IPS-15b (cell line): ENCODE measurements around the gene SLC43A2.
A peak's percentile ranks its signal among the peaks of the same experiment; 100 is the strongest.

ENCODE experiments used
- H3K27me3 ChIP-seq: one replicate; pipeline ENCODE4 v1.6.1; 2013; ENCODE audit warnings: low read length; ENCODE audit not compliant: control insufficient read depth, insufficient read depth
- H3K36me3 ChIP-seq: one replicate; pipeline ENCODE4 v1.6.1; 2013; ENCODE audit warnings: low read length; ENCODE audit not compliant: control insufficient read depth, insufficient read depth
- H3K4me1 ChIP-seq: one replicate; pipeline ENCODE4 v1.6.1; 2013; ENCODE audit warnings: mild to moderate bottlenecking, low read length; ENCODE audit not compliant: control insufficient read depth, insufficient read depth
- H3K4me3 ChIP-seq: one replicate; pipeline ENCODE4 v1.5.1; 2013; ENCODE audit warnings: low read depth, low read length
- H3K9ac ChIP-seq: one replicate; pipeline ENCODE4 v1.6.1; 2013; ENCODE audit warnings: low read depth, mild to moderate bottlenecking, low read length
- H3K9me3 ChIP-seq: one replicate; pipeline ENCODE4 v1.6.1; 2013; ENCODE audit warnings: mild to moderate bottlenecking, low read length; ENCODE audit not compliant: control insufficient read depth, insufficient read depth

SLC43A2 gene

DNA sequence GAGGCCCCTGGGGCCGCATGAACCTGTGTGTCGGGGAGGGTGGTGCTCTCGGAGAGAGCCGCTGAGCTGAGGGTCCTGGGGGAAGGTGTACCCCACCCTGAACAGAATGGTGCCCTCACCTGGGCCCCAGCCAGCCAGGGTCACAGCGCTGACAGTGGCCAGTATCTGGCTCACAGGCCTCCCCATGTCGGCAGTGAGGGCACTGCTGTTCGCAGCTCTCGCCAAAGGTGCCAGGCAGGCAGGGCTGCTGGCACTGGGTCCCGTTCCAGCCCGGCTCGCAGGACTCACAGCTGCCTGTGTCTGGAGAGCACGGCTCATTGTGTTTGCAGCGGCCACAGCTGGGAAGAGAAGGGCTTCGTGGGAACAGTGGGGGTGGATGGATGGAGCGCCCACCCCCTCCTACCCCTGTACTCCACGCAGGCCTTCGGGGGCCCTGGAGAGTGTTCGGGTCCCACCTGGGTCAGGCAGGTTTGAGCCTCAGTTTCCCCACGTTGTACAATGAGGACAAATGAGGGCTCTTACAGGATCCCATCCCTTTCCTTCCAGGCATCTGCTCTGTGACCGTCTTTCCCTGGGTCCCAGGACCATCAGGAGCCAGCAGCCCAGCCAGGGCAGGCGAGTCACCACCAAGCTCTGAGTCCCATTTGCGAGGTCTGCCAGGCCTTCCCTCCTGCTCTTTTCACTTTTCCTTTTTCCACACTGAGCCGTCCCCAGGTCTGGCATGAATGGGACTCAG lies 11.9 kb upstream of the SLC43A2 start:
- no peaks in the 10 kb centered on the region for H3K4me1 ChIP-seq
- H3K9me3 ChIP-seq: no peaks in the 10 kb centered on the region
- H3K27me3 ChIP-seq: peaks cover 6% of the 10 kb centered on the region
- no peak overlapping the region for H3K9ac ChIP-seq
- H3K36me3 ChIP-seq: no peaks in the 10 kb centered on the region
- no peak overlapping the region for H3K4me3 ChIP-seq

DNA sequence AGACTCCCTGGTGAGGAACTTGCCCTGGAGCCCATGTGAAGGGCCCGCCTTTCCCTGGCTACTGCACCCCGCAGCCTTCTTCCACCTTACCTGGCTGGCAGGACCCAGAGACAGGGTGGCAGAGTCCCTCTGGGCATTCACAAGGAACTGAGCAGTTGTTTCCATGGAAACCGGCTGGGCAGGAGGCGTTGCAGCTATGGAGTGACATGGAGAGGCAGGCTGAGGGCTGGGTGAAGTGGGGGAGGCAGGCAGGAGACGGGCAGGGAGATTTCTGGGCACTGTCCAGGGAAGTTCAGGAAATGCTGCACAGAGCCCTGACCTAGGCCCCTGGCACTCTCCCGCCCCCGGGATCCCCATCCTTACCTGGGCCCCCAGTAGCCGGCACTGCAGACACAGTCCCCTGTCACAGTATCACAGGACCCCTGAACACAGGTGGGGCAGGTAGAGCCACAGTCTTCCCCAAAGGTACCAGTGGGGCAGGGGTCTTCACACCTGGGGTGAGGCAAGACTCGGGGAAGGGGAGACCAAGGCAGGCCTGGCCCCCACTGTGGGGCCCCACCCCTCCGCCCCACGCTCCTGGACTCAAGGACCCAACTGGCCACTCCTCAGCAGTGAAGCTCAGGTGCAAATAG lies 11.0 kb upstream of the SLC43A2 start:
- H3K4me1 ChIP-seq: no peaks in the 10 kb centered on the region
- no peak overlapping the region for H3K9ac ChIP-seq
- no peaks in the 10 kb centered on the region for H3K9me3 ChIP-seq
- H3K36me3 ChIP-seq: no peaks in the 10 kb centered on the region
- H3K4me3 ChIP-seq: no peak overlapping the region
- H3K27me3 ChIP-seq: peaks cover 6% of the 10 kb centered on the region

DNA sequence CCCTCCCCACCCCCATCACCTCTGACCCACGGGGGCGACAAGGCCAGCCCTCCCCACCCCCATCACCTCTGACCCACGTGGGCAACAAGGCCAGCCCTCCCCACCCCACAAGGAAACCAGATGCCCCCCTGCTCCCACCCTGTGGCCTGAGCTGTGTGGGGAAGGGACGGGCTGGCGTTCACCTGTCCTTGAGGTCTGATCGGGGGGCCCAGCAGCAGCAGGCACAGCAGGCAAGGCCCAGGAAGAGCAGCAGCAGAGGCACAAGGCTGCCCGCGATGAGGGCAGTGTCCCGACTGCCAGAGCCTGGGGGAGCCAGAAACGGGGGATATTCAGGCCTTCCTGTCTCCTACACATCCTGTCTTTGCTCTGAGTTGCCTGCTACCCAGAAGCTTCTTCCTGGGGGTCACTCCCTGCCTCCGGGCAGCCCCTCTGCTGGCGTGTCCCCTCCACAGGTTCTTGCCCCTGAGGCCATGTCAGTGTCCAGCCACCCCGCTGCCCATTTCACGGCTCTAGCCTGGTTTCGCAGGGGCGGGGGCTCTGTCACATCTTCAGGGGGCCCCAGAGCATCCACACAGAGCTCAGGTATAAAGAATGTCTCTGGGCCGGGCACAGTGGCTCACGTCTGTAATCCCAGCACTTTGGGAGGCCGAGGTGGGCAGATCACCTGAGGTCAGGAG lies 10.1 kb upstream of the SLC43A2 start:
- no peaks in the 10 kb centered on the region for H3K27me3 ChIP-seq
- H3K4me1 ChIP-seq: no peaks in the 10 kb centered on the region
- no peak overlapping the region for H3K4me3 ChIP-seq
- H3K9ac ChIP-seq: no peak overlapping the region
- no peaks in the 10 kb centered on the region for H3K36me3 ChIP-seq
- H3K9me3 ChIP-seq: no peaks in the 10 kb centered on the region

DNA sequence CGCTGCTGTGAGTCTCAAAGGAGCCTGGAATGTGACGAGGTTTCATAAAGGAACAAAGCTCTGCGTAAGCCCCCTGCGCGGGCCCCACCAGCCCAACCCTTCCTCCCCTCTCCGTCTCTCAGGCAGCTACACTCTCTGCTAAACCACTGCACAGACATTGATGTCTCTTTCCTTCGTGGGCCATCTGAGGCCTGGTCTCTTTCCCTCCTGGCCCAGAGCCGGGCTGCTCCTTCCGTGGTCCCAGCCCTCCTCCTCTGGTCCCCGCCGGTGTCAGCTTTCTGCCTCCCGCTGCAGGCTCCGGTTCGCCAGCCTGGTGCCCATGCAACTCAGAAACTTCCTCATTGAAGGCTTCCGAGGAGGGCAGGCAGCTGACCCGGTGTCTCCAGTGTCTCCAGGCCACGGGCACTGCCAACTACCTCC lies 9.5 kb upstream of the SLC43A2 start:
- no peaks in the 10 kb centered on the region for H3K36me3 ChIP-seq
- no peaks in the 10 kb centered on the region for H3K27me3 ChIP-seq
- H3K9me3 ChIP-seq: no peaks in the 10 kb centered on the region
- H3K4me1 ChIP-seq: no peaks in the 10 kb centered on the region
- H3K4me3 ChIP-seq: no peak overlapping the region
- no peak overlapping the region for H3K9ac ChIP-seq

DNA sequence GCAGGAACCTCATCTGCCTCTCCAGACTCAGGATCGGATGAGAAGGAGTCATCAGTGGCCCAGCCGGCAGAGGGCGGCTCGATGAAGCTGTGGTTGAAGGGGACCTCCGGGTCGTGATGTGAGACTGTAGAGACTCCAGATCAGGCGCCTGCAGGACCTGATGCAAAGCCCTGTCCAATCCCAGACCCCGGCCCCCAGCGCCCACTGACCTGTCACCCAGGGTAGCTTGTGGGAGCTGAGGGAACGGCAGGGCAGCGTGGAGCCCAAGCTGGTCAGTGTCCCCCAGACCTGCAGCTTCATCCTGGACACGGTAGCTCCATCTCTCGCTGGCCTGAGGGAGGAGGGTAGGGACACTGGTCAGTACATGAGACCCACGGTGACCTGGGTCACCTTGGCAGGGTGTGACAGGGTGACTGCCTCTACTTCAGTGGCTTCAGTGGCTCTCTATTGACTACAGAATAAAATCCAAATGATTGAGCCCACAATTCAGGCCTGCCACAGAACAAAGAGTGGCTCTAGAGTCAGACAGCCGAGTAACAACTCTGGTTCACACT lies 8.2 kb upstream of the SLC43A2 start:
- H3K36me3 ChIP-seq: no peaks in the 10 kb centered on the region
- H3K4me3 ChIP-seq: no peak overlapping the region
- no peaks in the 10 kb centered on the region for H3K4me1 ChIP-seq
- H3K27me3 ChIP-seq: no peaks in the 10 kb centered on the region
- no peaks in the 10 kb centered on the region for H3K9me3 ChIP-seq
- H3K9ac ChIP-seq: no peak overlapping the region

DNA sequence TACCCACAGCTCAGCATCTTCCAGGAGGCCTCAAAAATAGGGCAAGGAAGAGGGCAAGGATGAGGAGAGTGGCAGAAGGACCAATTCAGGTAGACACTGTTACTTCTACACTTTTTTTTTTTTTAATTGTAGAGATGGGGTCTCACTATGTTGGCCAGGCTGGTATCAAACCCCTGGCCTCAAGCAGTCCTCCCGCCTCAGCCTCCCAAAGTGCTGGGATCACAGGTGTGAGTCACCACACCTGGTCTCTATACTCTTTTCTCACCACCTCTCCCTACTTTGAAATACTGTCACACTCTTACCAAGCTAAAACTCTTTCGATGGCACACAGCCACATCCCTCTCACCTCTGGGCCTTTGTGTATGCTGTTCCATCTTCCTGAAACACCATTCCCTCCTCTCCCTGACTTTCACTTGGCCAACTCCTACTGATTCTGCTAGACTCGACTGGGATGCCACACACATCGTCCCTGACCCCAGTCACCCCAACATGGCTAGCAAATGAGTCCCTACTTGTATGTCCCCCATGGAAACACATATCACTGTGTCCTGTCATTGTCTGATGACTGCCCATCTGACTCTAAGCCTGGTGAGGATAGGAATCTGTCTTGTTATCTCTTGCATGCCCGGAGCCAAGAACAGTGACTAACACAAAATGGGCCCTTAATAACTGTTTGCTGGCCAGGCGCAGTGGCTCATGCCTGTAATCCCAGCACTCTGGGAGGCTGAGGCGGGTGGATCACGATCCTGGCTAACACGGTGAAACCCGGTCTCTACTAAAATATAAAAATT lies 7.2 kb upstream of the SLC43A2 start:
- Histone ChIP-seq H3K4me1 (no peaks in the 10 kb centered on the region), H3K4me3 (no peak overlapping the region), H3K9ac (no peak overlapping the region), H3K36me3 (no peaks in the 10 kb centered on the region), H3K27me3 (no peaks in the 10 kb centered on the region), H3K9me3 (no peaks in the 10 kb centered on the region)

DNA sequence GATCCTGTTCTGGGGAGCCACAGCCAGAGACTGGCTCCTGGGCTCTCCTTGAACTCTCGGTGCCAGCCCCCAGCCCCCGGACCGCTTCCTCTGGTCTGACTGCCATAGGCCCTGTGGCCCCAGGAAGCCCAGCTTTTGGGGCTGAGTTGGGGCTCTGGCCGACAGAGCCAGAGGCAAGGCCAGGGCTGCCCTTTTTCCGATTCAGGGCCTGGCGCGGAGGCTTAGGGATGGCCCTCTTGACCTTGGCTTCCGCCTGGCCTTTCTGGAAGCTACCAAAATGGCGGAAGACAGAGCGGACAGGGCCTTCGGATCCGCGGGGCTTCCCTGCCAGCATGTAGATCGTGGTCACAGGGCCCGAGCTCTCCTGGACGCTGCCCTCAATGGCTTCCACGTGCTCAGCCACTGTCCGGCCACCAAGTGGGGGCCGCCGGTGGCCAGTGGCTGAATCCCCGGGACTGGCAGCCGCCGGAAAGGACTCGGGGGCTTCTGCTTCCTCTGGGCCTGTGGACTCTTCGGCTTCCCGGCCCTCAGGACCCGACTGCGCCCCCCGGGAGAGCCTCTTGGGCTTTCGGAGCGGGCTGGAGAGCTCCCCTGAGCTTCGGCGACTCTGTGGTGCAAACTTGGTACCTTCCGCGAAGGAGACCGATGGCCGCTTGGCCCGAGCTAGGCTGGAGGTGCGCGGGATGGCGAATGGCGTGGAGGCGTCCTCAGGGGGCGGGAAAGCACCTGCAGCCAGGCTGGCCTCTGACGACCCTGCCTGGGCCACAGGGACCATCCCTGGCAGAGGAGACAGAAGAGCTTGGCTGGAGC lies 6.4 kb upstream of the SLC43A2 start:
- Histone ChIP-seq H3K9ac (no peak overlapping the region), H3K4me3 (no peak overlapping the region)

DNA sequence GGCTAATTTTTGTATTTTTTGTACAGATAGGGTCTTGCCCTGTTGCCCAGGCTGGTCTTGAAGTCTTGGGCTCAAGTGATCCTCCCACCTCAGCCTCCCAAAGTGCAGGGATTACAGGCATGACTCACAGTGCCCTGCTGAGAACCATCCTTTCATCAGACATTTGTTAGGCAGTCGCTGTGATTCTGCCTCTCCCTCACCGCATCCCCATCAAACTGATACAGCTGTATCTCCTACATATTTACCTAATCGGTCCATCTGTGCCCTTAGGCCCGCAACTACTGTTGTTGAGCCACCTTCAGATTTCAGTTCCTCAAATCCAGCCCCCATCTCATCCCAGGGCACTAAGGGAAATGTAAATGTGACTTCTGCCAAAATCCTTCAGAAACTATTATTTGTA lies 2.0 kb upstream of the SLC43A2 start:
- Histone ChIP-seq H3K9ac (no peak overlapping the region), H3K4me1 (no peaks in the 10 kb centered on the region), H3K36me3 (no peaks in the 10 kb centered on the region), H3K4me3 (no peak overlapping the region), H3K27me3 (peaks cover 2% of the 10 kb centered on the region), H3K9me3 (no peaks in the 10 kb centered on the region)

More for the DNA sequence above, 6.4 kb upstream of the SLC43A2 start:
- H3K36me3 ChIP-seq: no peaks in the 10 kb centered on the region
- H3K9me3 ChIP-seq: no peaks in the 10 kb centered on the region
- H3K27me3 ChIP-seq: no peaks in the 10 kb centered on the region
- H3K4me1 ChIP-seq: no peaks in the 10 kb centered on the region

DNA sequence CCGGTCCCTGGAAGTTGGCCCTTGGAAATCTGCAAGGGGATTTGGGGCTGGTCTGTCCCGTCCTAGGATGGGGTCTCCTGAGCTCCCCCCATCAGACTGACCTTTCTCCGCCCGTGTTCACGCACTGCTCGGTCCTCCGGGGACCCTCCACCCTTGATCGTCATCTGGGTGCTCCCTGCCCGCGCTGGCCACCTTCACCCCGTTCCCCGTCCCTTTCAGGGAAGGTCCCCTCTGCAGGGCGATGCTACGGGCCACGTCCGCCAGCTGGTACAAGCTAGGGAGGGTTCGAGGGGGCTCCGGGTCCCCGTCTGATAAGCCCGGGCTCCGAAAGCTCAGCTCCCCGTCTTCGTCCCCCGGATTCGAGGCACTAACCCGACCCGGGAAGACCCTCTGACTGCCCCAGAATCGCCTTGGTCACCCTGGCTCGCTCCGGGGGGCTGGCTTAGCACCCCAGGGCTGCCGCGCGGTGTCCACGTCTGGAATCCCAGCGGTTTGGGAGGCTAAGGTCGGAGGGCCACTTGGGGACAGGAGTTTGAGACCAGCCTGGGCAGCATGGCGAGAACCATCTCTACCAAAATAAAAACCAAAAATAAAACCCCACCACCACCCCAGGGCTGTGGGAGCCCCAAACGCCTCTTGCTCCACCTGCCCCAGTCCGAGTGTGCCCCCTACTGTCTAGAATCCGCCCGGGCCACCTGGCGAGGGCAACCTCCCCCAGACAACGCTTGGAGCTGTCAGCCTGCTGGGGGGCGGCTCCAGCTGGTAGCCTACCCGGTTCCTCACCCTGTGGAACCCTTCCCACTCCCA lies 1.1 kb upstream of the SLC43A2 start:
- Histone ChIP-seq H3K9me3 (no peaks in the 10 kb centered on the region), H3K27me3 (peaks cover 2% of the 10 kb centered on the region), H3K4me3 (peak overlapping the region; percentile 85), H3K36me3 (no peaks in the 10 kb centered on the region), H3K9ac (peak overlapping the region; percentile 65), H3K4me1 (no peaks in the 10 kb centered on the region)

DNA sequence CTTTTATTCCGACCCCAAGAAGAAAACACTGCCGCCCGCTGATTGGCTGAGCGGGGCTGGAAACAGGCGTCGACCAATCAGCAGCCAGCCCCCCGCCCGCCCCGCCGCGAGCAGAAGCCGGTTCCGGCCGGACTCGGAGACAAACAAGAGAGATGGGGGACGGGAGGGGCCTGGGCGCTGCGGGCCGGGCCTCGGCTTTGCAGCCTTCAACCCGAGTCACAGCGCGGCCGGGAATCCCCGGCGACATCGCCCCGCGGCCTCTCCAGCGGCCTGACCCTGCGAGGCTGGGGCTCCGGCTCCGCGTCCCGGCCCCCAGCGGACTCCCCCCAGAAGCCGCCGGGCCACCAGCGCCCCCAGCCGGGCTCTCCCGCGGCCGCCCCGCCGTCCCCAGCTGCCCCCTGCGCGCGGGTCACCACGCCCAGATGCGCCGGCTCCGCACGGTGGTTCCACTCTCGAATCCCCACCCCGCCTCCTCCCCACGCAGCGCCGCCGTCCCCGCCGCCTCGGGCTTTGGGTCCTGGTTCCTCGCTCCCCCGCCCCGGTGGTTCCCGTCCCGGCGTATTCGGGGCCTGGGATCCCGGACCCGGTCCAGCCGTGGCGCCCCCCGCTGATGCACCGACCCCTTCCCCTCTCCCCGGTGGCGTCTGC lies 346 bp upstream of the SLC43A2 start:
- Histone ChIP-seq H3K4me3 (peak overlapping the region; percentile 85), H3K9me3 (no peaks in the 10 kb centered on the region), H3K36me3 (no peaks in the 10 kb centered on the region), H3K27me3 (peaks cover 2% of the 10 kb centered on the region), H3K9ac (peak overlapping the region; percentile 65), H3K4me1 (no peaks in the 10 kb centered on the region)
